ENCODE measurements around the gene NUAK1.

The NUAK1 gene

DNA sequence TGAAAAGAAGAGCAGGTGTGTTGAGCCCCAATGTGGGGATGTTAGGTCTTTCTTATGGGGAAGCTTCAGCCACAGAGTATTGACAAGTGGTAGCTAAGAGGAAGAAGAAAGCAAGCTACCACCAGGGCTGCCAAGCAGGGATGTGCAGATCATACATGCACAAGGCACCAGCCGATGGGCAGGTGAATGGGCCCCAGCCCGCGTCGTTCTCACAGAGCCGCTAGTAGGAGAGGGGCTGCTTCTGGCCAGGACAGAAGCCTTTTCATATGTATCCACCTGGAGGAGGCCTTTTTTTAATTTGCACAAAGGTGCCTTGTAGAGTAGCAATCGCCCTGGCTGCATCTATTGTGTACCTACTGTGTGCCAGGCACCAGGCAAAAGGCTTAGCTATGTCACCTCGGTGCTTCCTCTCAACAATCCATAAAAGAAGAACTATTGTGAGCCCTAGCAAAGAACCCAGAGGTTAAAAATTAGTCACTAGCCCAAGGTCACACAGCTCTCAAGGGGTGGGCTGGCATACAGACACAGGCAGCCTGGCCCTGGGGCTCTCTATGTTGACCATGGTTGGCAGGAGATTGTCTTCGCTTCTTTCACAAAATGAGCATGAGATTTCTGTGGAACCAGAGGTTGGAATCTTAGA is 8.2 kb downstream of the NUAK1 start:
- no peak for DNase-seq (ENCODE audit: low read depth)

DNA sequence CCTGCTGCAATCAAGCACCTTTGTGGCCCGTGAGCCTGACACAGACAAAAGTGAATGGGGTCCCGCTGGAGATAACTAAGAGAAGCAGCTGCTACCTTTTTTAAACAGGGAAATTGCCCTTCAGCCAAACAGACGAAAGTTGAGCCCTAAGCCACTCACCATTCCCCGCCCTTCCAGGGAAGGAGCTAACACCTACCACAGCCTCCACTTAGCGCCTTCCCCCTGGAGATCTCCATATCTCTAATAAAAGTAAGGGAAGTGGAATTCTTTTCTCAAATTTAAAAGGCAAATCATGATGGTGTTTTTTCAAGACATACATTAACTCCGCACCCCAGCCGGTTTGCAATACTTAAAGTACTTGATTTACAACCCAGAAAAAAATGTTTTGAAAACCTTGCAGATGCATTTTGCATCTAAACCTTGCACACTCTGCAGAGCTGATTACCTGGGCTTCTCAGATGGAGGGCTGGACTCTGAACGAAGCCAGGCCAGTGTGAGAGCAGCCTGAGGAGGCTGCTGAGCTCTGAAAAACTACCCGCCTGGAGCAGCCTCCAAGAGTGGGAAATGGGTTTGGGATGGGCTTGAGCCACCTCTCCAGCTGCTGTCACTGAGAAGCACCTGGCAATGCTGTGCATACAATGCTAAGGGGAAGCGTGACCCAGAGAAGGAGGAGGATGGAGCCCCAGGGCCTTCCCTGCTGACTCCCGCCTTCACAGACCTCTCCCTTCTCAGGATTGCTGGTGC is 10.0 kb downstream of the NUAK1 start:
- no peak for DNase-seq (ENCODE audit: low read depth)

DNA sequence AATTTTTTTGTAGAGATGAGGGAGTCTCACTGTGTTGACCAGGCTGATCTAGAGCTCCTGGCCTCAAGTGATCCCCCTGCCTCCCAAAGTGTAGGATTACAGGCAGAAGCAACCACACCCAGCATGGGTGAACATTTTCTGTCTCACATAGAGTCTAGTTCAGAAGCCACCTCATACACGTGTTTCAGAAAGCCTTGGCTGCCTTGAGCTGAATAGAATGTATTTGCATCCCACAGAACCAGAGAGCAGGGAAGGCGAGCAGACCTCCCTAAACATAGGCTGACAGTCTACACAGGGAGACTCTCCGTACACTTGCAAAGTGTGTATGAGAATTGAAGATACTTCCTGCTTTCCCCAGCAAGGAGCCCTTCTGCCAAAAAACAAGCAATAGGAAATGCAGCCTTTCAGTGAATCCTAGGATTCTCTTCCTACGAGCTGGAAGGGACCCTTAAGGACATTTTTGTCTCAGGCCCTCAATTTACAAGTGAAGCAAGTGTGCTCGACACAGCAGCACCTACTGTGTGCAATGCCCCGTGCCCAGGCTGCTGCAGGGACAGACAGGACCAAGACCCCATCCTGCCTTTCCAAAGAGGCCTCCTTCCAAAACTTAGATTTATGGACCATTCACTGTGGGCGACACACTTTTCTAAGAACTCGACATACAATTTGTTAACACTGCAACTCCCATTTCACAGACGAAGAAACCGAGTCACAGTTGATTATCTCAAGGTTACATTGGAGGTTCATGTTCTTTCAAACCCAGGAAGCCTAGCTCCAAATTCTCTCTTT is 11.2 kb downstream of the NUAK1 start:
- no peak for DNase-seq (ENCODE audit: low read depth)

DNA sequence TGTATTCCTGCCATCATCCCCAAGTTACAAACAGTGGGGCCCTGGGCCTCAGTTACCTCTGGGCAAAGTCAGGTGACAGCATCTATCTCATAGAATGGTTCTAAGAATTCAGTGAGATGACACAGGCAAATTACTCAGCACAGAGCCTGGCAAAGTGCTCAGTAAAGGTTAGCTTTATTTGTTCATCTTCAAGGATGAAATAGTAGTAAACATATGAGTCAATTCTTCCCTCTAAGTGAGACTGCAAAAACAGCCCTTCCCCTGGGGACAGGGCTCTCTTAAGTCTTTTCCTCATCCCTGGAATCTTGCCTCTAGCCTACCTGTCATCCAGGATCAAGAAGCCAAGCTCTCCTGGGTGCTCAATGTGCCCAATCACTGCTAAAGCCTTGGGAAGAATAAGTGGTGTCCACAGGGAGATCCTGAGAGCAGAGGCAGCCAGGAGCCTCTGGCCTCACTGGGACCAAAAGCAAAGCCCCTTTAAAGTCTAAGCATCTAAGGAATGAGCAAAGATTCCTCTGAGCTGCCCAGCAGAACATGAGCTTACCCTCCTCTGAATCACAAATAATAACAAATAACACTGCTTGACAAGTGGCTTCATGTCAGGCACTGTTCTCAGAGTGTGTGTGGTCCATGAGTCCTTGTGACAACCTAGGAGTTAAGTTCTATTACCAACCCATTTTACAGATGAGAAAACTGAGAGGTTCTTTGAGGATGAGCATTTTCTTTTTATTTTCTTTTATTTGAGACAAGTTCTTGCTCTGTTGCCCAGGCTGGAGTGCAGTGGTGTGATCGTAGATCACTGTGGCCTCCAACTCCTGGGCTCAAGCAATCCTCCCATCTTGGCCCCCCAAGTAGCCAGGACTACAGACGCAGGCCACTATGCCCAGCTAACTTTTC is 12.1 kb downstream of the NUAK1 start:
- DNase-seq (ENCODE audit: low read depth), result no peak

DNA sequence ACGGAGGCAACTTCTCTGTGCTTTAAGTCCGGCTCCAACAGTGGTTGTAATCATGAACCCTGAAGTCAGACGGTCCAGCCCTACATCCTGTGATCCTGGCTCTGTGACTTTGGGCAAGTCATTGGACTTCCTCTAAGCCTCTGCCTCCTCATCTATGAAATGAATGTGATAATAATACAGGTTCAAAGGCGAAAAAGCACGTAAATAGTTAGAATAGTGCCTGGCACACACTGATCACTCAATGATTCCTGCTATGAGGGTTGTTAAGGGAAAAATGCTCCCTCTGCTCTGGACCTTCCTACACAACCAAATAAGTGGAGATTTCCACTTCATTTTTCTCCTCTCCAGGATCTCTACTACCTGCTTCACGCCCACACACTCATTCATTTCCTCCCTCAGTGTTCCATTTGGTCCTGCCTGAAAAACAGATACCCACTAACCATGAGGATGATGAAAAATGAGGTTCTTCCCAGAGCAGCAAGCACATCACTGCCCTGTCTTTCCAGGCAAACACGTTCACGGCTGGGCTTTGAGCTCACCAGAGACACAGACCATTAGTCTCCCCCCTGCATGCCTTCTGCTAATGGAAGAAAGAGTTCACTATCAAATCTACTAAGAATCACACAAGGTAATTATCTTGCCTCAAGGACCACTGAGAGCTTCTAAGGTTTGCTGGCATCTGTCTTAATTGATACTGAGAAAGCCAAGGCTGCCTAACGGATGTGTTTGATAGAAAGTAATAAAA is 13.2 kb downstream of the NUAK1 start:
- no peak for DNase-seq (ENCODE audit: low read depth)

DNA sequence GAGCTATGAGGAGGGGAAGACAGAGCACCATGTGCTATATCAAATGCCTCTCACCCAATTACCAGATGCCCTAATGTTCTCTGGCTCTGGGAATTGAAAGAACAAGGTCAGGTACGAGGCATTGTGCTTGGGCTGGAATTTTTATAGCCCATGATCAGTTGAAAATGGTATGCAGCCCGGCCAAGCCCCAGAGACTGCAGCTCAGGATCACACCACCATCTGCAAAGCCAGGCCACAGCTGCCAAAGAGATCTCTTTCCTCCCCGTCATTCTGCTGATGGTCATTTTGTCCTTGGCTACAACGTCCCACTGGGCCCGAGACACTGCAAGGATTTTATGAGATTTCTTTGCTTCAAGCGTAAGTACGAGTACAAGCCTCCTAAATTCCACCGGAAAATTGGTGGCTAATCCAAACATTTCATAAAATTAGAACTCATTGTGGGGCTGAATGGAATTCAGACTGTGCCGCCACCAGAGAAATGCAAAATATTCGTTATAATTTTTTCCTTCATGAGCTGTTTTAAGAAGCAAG is 15.1 kb downstream of the NUAK1 start:
- no peak for DNase-seq (ENCODE audit: low read depth)

DNA sequence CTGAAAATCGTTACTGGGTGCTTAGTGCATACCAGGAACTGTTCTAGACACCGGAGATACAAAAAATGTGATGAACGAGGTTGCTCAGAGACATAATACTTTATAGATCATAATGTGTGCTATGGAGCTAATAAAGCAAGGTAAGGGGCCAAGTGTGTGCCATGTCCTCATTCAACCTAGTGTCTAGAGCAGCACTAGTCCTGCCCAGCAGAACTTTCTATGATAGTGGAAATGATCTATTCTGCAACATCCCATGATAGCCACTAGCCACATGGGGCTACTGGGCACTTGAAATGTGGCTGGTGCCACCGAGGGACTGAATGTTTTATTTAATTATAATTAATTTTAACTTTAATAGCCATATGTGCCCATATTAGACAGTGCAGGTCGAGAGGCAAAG is 15.6 kb downstream of the NUAK1 start:
- no peak for DNase-seq (ENCODE audit: low read depth)

DNA sequence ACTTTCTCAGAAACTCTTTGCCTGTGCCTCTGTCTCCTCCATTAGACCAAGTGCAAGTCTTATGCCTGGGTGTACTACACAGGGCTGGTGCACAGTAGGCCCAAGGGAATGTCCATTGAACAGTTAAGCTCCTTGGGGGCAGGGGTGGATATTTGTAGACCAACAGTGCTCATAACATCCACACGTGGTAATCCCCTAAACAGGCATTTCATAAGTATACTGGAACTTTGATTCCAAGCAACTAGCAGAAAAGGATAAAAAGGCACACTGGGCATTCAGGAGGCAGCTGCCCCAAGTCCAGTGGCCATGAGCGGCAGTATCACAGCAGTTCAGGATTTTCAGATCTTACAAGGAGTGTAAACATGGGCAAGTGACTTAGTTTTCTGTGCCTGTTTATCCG is 16.8 kb downstream of the NUAK1 start:
- no peak for DNase-seq (ENCODE audit: low read depth)

DNA sequence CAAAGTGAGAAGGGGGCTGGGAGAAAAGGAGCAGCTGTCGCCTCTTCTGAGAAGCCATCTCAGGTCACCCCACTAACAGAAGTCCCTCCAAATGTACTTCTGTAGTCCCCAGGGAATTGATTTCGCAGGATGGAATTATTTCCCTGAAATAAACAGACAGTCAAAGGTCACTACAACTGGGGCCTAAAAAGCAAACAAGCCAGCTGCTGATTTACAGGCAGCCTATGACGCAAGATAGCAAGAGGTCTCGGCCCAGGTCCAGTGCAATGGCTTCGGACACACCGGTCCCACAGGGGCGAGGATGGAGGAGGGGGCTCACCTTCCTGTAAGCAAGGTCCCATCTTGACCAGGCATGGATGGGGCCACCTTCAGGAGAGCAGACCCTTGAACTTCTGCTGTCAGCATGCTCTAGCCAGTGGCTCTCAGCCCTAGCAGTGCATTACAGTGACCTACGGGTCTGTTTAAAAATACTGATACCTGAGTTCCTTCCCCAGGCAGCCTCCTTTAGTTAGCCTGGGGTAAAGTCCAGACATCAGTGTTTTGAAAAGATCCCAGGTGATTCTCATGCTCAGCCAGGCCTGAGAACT is 18.1 kb downstream of the NUAK1 start:
- no peak for DNase-seq (ENCODE audit: low read depth)

DNA sequence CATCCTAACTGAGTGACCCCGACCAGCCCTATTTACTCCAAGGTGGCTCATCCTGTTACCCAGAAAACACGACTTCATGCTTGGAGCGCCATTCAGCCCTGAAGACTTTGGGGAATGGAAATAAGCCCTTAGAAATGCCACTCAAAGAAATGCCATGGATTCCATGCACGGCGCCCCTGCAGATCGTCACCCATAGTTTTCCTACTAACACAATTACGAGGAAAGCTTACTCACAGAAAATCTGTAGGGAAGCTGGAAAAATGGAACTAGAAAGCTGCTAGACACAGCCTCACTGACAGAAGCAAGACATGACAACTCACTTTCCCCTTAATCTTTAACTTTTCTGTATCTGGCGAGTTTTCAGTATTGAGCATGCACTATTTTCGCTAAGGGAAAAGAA is 19.5 kb downstream of the NUAK1 start:
- no peak for DNase-seq (ENCODE audit: low read depth)

DNA sequence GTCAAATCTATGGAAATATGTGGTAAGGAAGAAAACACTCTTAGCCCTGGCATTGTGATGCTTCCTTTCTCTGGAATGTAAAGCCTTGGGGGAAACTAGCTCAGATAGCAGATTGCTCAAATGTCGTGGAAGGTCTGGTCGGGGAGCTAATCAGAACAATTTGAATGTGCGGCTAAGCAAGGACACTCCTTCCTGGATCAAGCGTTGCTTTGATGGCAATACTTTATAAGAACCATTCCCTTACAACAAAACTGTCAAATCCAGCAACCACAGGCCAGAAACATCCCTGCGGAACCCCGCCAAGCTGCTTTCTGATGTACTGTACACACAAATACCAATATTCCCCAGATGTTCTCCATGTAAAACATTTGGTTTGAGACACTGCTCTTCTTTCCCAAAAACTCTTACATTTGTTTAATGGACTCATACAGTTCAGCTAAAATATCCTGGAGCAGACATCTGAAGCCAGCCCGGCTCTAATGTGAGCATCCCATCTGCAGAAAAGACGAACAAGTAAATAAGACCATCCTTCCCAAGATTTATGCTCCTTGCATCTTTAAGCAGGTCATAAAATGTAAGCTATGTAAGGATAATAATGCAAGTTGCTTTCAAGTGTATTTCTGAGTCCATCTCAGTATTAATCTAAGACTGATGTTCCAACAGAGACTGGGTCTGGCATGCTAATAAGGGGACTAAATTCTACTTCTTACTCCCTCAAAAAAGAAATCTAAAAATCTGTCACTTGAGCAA is 20.2 kb downstream of the NUAK1 start:
- DNase-seq (ENCODE audit: low read depth), result no peak

DNA sequence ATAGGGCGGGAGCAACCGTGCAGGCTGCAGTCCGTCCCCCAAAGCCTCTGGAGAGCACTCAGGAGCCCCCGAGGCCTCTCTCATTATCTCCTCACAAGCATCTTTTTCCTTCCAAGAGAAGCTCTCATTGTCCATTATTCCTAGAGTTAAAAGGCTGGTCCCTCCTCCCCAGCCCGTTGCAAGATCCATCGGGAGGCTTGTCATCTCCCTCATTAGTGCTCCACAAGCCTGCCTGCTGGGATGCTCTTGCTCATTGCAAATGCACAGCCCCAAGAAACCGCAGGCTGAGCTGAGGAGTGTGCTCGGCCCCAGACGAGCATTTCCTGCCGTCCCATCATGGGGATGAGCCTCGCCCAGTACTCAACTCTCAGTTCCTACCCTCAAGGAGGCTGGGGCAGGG is 23.3 kb downstream of the NUAK1 start:
- DNase-seq (ENCODE audit: low read depth), result no peak

DNA sequence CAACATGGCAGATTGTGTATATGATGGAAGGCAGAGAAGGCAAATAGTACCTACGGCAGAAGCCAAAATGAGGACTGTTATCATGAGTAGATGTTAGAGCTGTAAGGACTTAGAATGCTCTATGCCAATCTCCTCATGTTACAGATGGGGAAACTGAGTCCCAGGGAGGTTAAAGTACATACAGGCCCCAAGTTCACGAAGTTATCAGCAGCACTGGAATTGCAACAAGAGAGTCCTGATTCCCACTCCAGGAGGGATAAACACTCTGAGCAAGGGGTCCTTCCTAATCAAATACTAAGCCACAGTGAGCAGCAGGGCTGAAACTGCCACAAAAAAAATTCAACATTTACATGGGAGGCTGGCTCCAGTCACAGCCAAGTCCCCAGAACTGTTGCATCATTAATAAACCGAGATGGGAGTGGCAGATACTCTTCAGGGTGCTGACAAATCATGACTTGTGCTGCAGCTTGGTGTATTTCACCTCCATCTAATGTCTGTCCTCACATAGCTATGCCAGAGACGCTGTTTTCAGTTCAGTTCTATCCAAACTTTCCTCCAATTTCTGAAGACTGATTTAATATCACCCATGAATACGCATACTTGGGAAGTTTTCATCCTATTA is 24.2 kb downstream of the NUAK1 start:
- DNase-seq (ENCODE audit: low read depth), result no peak

DNA sequence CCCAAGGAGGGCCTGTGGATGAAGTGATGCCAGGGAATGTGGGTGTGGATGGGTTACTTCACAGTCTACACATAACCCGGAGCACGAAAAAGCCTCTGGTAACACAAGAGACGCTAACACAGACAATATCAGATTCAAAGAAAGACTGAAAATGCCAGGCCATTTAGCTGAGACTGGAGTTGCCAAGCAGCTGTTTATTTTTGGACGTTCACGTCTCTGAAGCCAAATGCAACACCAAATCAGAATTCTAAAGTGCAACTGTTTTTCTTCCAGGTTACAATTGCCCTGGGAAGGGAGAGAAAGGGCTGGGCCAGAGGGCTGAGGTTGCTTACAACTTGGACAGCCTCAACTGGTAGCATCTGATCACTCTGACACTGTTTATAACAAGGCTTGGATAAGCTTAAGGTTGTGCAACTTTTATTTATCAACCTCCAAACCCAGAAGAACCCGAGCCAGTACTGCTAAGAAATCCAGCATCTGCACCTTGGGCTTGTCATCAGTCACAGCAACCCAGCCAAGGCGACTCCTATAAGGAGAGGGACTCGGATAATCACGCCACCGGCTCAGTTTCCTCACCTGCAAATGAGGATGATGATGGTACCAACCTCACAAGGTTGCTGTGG is 24.8 kb downstream of the NUAK1 start:
- DNase-seq (ENCODE audit: low read depth), result no peak

DNA sequence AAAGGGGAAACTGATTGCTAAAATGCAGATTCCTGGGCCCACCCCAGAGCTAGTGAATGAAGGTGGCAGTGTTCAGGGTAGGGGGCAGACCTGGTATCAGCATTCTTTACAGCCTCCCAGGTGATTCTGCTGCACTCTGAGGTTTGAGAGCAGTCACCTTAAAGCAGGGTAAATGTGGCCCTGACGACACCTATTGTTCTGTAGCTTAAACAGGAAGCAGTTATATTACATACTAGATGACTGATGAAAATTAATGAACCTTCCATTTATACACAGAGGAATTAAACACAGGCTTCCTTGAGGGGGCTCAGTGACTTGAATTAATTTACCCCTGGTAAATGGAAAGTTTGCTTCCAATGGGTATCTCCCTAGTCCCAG is 25.3 kb downstream of the NUAK1 start:
- DNase-seq (ENCODE audit: low read depth), result no peak

DNA sequence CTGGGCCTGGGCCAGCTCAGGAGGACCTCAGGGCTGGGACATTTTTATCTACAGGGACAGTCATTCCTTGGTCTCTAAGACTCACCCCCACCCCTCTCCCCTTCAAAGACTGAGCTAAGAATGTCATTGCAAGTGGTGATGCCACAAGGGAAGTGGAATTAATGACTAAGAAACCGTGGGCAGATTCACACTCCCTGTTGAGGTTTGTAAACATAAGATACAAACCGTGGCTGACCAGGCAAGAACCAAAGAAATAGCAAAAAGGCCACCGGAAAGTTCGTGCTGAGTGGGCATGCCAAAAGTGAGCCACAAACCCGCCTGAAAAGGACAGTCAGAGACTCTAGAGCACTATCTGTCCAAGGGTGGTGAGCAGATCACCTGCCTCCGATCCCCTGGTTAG is 25.7 kb downstream of the NUAK1 start:
- no peak for DNase-seq (ENCODE audit: low read depth)

DNA sequence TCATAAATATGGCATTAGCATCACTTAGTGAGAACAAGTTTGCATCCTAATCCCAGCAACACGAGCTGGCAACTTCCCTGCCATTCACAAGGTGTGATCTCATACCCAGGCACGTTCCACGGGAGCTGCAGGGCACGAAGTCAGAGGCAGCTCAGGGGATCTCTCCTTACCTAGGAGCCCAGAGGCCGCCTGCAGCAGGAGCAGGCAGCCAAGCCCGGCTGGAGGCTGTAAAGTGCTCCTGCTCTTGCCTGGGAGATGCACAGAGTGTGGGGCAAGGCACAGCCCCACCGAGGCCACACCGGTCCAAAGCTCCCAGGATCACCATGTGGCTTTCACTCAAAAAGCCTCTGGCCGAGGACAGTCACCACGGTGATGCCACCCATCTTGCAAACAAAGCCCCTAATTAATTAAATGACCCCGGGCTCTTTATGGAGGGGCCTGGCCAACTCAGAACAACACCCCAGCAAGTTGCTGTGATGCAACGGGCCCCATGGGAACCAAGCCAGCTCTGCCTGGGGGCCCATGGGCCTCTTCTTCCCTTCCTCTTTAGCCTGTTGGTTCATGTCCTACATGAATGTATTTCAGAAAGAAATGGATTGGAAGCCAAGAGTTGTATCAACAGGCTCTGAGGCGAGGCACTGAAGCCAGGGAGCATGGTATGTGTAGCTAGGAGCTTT is 26.5 kb downstream of the NUAK1 start:
- no peak for DNase-seq (ENCODE audit: low read depth)

DNA sequence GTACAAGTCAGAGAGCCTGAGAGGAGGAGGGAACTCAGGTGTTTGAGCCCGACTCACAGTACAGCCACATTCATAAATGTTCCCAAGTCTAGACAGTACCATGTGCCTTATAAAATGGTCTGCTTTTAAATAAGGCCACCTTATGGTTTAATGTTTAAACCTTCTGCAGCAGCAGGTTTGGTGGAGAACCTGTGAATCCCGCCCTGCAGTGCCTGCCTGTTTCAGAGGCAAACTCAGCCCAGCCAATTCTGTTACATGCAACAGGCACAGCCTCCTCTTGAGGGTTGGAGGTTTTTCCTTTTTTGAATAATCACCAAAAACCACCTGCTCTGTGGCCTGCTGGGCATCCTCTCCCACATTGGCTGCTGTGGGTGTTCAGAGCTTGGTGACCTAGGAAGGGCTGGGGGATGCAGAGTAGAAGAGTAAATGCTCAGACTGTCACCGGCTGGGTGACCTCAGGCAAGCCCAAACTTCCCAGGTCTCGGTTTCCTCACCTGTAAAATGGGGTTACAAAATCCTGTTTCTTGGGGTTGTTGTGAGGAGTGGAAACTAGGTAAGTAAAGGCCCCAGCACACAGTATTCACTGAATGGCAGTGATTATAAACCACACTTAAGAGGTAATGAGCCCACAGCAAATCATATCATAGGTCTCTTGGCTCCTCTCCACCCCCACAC is 28.0 kb downstream of the NUAK1 start:
- no peak for DNase-seq (ENCODE audit: low read depth)

Data from stimulated activated CD8-positive, alpha-beta memory T cell treated with anti-CD3 and anti-CD28 coated beads, Interleukin-15, amount 100 ng/mL, for 24 hours (primary cell).